Tongue (tissue), 2 donors: ENCODE results near the gene KIF2C. TPM values are rescaled to one million over a fixed set of nuclear protein-coding genes. Genes with fewer than 3 reads are reported as not detected.
A peak's percentile ranks its signal among the peaks of the same experiment; 100 is the strongest.
"Not testable (repeated sequence)": the region's sequence is repeated elsewhere in the genome, so short reads cannot be mapped to it uniquely, and the experiment has no call there.

Experiments used
- DNase-seq: peaks from one replicate; pipeline ENCODE4 v3.0.0-alpha.2; 2015
- total RNA-seq: library from RNA; depleted of rRNA; stranded (reverse); fragments of >200 nt; gene quantifications from one replicate; pipeline ENCODE4 v1.2.3, GENCODE V29; 2014

KIF2C gene
- 12.5 TPM for total RNA-seq

DNA sequence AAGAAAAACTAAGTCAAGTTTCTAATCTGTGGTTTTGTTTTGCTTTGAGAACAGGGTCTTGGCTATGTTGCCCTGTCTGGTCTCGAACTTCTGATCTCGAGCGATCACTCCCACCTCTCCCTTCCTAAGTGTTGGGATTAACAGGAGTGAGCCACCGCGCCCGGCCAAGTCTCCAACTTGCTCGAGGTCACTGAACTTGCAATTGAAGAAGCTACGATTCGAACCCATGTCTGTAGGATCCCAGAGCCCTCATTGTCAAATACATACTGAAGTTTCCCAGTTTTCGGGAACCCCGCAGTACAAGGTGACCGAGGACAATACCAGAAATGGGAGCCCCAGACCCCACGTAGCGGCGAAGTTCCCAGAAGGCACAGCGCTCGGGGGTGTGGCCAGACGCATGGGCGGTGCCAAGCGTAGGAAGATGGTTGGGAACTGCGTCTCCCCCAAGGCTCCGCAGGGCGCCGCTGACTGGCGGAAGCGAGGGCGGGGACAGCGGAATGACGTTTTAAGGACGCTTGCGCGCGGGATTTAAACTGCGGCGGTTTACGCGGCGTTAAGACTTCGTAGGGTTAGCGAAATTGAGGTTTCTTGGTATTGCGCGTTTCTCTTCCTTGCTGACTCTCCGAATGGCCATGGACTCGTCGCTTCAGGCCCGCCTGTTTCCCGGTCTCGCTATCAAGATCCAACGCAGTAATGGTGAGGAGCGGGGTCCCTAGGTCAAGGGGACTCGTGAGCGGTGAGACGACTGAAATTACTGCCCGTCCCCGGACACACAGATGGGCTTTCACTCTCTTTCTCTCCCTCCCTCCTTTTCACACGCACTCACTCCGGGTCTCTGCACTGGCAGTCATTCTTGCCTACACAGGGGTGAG is at the start of gene KIF2C:
TSS of gene KIF2C (plus strand) at position 531 of the 872 bp plus-strand sequence. CDS start at position 627, 96 bp downstream.
- DNase-seq = peak; percentile 99

DNA sequence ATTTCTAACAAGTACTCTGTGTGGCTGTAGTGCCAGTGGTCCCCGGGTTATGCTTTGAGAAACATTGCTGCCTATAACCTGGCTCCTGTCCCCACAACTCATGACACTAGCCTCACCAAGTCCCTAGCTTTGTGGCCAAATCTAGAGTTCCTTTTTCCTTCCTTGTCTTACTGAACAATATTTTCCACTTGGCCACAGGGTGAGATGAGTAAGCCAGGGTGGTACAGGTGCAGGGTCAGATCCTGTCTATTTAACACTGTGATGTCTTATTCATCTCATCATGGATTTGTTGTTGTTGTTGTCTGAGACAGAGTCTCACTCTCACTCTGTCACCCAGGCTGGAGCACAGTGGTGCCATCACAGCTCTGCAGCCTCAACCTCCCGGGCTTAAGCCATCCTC is 46.5 kb upstream of the KIF2C start:
- no peak for DNase-seq

DNA sequence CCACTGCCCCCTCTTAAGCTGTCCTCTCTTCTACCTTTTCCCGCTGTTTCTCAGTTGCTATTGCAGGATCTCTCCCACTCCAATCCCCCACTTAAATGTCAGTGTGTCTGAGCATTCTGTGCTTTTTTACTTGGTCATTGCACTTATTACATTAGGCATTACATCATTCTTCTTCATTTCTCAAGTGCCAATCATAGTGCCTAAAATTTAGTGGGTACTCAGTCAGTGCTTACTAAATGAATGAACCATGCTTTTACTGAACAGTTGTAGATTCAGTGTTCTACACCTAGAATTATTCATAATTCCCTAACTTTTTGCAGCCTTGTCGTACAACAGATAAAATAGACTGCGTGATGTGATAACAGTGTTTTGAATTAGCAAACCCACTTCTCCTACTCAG is 45.7 kb upstream of the KIF2C start:
- no peak for DNase-seq

DNA sequence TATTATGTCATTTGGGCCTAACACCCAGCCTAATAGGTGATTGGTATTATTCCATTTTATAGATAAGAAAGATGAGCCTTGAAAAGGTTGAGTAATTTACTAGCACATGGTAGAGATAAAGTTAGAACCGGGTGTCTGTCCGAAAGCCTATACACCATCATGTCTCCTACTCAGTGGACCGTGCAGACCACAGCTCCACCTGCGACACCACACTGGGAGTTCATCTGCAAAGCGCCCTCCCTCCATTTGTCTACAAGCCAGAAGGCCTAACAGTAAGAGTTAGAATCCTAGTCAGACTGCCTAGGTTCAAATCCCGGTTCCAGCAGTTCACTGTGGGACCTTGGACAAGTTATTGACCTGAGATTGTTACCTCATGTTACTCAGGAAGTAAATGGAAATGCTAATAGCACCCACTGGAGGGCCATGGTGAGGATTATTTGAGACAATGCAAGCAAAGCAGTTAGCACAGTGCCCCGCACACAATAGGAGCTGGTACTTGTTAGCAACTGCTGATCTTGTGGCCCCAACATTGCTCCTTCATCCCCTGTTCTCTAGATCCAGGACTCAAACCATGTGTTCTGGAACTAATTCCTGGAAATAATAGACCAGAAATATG is 44.7 kb upstream of the KIF2C start:
- no peak for DNase-seq

- no peak for DNase-seq
Measured at GRCh38 chr1:44695671-44696070, 44.0 kb upstream of the KIF2C start.

DNA sequence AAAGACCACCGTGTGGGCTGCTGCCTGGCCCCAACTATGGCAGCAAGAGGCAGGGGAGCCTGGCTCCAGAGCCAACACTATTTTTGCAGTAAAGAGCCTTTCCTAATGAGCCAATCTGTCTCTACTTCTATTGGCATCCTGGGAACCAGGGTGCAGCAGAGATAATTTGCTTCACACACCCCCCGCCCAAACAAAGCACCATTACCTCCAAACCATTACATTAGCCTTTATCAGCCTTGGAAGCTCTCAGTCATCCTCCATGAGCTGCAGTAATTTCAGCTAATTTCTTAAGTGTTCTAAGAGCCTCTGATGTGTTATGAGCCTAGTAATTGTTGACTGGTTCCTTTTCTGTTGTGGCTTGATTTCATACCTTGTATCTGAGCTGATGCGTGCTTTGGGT is 43.5 kb upstream of the KIF2C start:
- DNase-seq = no peak

- no peak for DNase-seq
Measured at GRCh38 chr1:44696789-44697345, 42.8 kb upstream of the KIF2C start.

DNA sequence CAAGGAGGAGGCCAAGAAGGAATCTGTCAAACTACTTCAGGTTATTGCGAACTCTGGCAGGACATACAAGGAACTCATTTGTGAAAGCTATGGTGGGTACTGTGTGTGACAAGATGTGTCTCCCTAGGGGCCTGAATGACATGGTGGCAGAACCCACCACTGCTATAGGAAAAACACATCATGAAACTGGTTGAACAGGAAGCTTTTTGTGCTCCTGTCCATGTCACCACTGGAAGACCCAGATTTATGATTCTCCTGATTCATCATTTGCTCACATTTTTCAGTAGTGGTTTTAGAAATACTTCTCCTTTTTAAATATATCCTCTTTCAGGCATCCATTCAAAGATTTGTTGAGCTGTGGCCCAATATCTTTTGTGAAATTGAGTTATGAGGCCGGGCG is 41.5 kb upstream of the KIF2C start:
- no peak for DNase-seq

GRCh38 chr1:44699375-44699774 is 40.3 kb upstream of the KIF2C start:
- DNase-seq = not testable (repeated sequence)

DNA sequence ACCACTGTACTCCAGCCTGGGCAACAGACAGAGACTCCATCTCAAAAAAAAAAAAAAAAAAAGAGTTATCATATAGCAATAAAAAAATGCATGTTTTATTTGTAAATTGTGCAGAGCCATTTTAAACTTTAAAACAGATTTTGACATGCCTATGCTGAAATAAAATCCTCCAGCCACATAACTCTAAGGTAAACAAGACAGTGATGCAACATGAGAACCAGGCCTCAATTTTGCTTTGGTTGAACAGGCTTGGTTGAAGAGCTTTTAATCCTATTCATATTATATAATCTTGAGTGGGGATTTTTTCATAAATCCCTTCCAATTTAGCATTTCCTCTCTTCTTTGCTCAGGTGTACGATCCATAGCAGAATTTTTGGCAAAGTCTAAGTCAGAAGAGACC is 39.1 kb upstream of the KIF2C start:
- DNase-seq = peak; percentile 30

DNA sequence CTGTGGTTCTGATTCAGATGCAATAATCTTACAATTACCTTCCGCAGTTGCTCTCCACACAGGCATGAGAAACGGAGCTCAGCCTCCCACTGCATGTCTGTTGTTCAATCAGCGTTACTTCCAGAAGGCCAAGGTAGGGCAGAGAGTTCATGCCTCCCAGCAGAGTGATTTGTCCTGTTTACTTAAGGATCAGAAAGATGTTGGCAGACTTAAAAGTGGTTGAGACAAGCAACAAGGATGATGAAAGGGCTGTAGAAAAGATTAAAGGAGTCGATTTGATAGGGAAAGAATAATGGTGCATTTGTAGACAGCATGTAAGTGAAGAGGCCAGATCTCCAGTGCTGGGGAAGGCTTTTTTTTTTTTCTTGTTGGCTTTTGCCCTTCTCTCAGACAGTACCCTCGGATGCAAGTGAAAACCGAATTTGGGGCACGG is 38.5 kb upstream of the KIF2C start:
- peak; percentile 7 for DNase-seq

DNA sequence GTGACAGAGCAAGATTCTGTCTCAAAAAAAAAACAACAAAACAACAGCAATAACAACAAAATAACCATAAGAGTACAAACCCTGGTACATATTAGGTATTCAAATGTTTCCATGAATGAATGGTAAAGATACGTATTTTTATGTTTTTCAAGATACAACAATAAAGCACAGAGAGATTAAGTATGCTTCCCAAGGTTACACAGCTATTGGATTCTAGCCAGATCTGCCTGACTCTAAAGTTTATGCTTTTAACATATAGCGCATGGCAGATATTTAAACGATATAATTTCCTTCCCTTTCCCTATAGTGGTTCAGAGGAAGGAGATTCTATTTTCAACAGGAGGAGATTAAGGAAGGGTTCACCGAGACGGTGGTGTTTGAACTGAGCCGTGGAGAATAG is 34.2 kb upstream of the KIF2C start:
- DNase-seq = no peak

GRCh38 chr1:44705938-44706337 is 33.7 kb upstream of the KIF2C start:
- no peak for DNase-seq

GRCh38 chr1:44707112-44707881 is 32.3 kb upstream of the KIF2C start:
- no peak for DNase-seq

GRCh38 chr1:44707959-44708831 is 31.4 kb upstream of the KIF2C start:
- DNase-seq = peak; percentile 59

- no peak for DNase-seq
Measured at GRCh38 chr1:44713321-44713781, 26.3 kb upstream of the KIF2C start.

- DNase-seq = no peak
Measured at GRCh38 chr1:44714532-44714931, 25.1 kb upstream of the KIF2C start.

DNA sequence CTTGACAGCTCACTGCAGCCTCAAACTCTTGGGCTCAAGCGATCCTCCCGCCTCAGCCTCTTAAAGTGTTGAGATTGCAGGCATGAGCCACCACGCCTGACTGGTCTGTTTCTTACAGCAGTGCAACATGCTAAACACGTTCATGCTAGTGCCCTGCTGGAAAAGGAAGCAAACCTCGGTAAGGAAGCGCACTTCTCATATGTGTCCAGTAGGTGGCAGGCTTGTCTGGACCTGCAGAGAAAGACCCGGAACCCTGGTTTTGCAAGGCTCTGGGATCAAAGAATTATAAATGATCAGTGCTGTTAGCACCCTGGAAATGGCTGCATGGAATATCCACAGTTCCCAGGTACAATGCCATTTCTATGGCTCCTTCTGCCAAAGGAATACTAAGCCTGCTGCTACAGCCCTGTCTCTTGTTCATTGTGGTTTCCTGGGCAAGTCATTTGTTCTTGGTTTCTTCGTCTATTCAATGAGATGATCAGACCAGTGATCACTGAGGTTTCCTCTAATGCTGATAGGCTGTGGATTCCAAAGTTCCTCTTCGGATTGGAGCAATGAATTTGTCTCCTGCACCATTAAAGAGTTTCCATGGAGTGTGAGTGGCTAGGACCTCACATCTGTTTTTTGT is 24.6 kb upstream of the KIF2C start:
- DNase-seq = peak; percentile 84

- no peak for DNase-seq
Measured at GRCh38 chr1:44717156-44717555, 22.5 kb upstream of the KIF2C start.

DNA sequence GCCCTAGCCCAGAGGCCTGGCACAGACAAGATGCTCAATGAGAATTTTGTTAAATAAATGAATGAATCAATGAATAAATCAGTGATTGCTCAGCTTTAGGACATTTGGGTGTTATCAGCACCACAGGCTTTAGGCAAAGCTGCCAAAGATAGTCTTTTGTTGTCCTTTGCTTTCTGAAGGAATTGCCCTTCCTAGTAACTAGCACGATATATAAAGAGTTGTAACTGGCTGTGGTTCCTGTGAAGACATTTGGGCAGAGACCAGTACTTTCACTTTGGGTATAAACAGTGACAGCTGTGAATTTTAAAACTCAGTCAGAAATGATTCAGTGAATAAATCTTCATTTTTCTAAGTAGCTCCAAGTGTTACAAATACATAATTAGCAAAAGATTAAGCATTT is 22.0 kb upstream of the KIF2C start:
- DNase-seq = no peak

- no peak for DNase-seq
Measured at GRCh38 chr1:44718091-44718490, 21.5 kb upstream of the KIF2C start.
